ENCODE data around the gene TSPAN18. TPM values are rescaled to one million over a fixed set of nuclear protein-coding genes. Genes with fewer than 3 reads are reported as not detected.

Gene TSPAN18
- total and polyA plus RNA-seq, 2 donors, result 32.2 to 36.9 TPM

GRCh38 chr11:44848963-44849350, 122.2 kb downstream of the TSPAN18 start:
- H3K4me3 ChIP-seq (ENCODE audit: low read depth, low read length), result no peak overlapping the region
- 89% methylated on average over 4 of the region's 4 CpGs for WGBS
- no peak overlapping the region for H3K27ac ChIP-seq (ENCODE audit: low read depth)
- no peaks in the 10 kb centered on the region for H3K36me3 ChIP-seq (ENCODE audit: insufficient read depth)
- no peak for DNase-seq (ENCODE audit: extremely low spot score)
- H3K4me1 ChIP-seq (ENCODE audit: insufficient read depth), result no peaks in the 10 kb centered on the region

DNA sequence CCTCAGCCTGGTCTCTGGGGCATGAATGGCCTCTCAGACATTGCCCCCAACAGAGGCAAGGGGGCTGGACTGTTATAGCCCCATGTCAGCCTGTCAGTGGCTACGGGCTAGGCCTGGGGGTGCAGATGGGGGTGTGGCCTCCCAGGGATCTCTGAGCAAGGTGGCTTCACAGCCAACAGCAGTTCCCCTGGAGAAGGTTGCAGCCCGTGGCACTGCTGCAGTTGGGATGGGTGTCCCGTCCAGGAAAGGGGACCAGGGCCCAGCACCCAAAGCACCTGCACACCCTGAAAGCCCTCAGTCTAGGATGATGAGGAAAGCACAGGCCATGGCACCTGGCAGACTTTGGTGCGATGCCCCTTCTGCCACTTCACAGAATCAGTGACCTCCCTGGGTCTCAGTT, 122.7 kb downstream of the TSPAN18 start:
- Histone ChIP-seq H3K4me3 (ENCODE audit: low read depth, low read length) (no peak overlapping the region), H3K4me1 (ENCODE audit: insufficient read depth) (no peaks in the 10 kb centered on the region), H3K27ac (ENCODE audit: low read depth) (no peak overlapping the region), H3K36me3 (ENCODE audit: insufficient read depth) (no peaks in the 10 kb centered on the region)
- DNase-seq (ENCODE audit: extremely low spot score), result no peak
- WGBS, result 80% methylated on average over 4 of the region's 4 CpGs

DNA sequence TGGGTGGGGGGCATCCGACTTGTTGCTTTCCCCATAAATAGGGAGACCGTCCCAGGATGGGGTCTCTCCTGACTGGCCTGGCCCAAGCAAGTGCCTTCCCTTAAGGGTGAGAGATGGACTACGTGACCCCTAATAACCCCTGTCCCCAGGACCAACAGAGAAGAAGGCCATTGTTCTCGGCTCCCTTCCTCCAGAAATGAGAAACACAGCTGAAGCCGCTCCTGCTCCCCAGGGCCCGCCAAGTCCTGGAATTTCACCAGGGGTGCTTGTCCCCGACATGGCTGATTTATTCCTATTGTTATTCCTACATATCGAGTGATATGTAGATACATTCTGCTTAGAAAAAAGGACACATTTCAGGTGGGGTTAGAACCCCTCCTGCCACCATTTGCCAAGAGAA, 123.2 kb downstream of the TSPAN18 start:
- H3K4me3 ChIP-seq (ENCODE audit: low read depth, low read length), result no peak overlapping the region
- H3K36me3 ChIP-seq (ENCODE audit: insufficient read depth), result no peaks in the 10 kb centered on the region
- no peak overlapping the region for H3K27ac ChIP-seq (ENCODE audit: low read depth)
- DNase-seq (ENCODE audit: extremely low spot score), result no peak
- 82% methylated on average over 8 of the region's 8 CpGs for WGBS
- no peaks in the 10 kb centered on the region for H3K4me1 ChIP-seq (ENCODE audit: insufficient read depth)

GRCh38 chr11:44851496-44851895, 124.7 kb downstream of the TSPAN18 start:
- no peaks in the 10 kb centered on the region for H3K36me3 ChIP-seq (ENCODE audit: insufficient read depth)
- H3K4me3 ChIP-seq (ENCODE audit: low read depth, low read length), result no peak overlapping the region
- 89% methylated on average over 5 of the region's 5 CpGs for WGBS
- no peak overlapping the region for H3K27ac ChIP-seq (ENCODE audit: low read depth)
- DNase-seq (ENCODE audit: extremely low spot score), result no peak
- H3K4me1 ChIP-seq (ENCODE audit: insufficient read depth), result no peaks in the 10 kb centered on the region

GRCh38 chr11:44852159-44852747, 125.5 kb downstream of the TSPAN18 start:
- no peak overlapping the region for H3K4me3 ChIP-seq (ENCODE audit: low read depth, low read length)
- WGBS, result 66% methylated on average over 2 of the region's 2 CpGs
- H3K27ac ChIP-seq (ENCODE audit: low read depth), result no peak overlapping the region
- DNase-seq (ENCODE audit: extremely low spot score), result no peak
- no peaks in the 10 kb centered on the region for H3K36me3 ChIP-seq (ENCODE audit: insufficient read depth)
- no peaks in the 10 kb centered on the region for H3K4me1 ChIP-seq (ENCODE audit: insufficient read depth)

- DNase-seq (ENCODE audit: extremely low spot score), result no peak
- no peaks in the 10 kb centered on the region for H3K36me3 ChIP-seq (ENCODE audit: insufficient read depth)
- H3K27ac ChIP-seq (ENCODE audit: low read depth), result no peak overlapping the region
- H3K4me3 ChIP-seq (ENCODE audit: low read depth, low read length), result no peak overlapping the region
- 78% methylated on average over 5 of the region's 5 CpGs for WGBS
- H3K4me1 ChIP-seq (ENCODE audit: insufficient read depth), result no peaks in the 10 kb centered on the region
Observed at GRCh38 chr11:44852952-44853351, 126.2 kb downstream of the TSPAN18 start.

DNA sequence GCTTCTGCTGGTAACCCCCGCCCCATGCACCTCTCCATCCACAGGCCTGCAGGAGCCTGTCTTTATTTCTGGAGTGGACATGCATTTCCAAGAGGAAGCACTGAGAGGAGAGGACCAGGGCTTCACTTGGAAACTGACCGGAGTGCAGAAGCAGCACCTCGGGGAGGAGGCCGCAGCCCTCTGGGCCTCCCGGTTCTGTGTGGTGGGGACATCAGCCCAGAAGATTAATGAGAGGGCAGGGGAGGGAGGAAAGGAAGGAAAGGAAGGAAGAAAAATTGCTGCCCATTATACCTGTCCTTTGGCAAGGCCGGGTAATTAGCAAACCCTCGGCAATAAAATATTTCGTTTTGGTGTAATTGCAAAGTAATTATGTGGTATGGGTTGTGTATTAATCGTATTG, 126.9 kb downstream of the TSPAN18 start:
- Histone ChIP-seq H3K4me1 (ENCODE audit: insufficient read depth) (no peaks in the 10 kb centered on the region), H3K4me3 (ENCODE audit: low read depth, low read length) (no peak overlapping the region), H3K27ac (ENCODE audit: low read depth) (no peak overlapping the region), H3K36me3 (ENCODE audit: insufficient read depth) (no peaks in the 10 kb centered on the region)
- no peak for DNase-seq (ENCODE audit: extremely low spot score)
- WGBS, result 73% methylated on average over 9 of the region's 9 CpGs

DNA sequence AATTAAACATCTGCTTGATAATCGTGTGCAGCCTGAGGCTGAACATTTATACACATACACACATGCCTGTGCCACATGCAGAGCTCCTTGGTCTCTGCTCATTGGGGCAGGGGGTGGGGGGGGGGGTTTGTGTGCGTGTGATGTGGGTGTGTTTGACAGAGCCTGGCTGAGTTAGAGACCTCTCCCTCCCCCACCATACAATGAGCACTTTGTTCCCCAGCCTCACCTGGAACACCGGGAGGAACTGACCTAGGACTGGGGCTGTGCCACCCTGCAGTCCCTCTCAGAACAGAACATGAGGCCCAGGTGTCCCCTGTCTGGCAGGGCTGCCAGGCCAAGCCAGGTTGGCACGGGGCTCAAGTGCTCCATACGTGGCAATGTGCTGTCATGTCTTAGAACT, 127.3 kb downstream of the TSPAN18 start:
- H3K4me3 ChIP-seq (ENCODE audit: low read depth, low read length), result no peak overlapping the region
- DNase-seq (ENCODE audit: extremely low spot score), result no peak
- no peaks in the 10 kb centered on the region for H3K4me1 ChIP-seq (ENCODE audit: insufficient read depth)
- H3K36me3 ChIP-seq (ENCODE audit: insufficient read depth), result no peaks in the 10 kb centered on the region
- WGBS, result 62% methylated on average over 5 of the region's 5 CpGs
- H3K27ac ChIP-seq (ENCODE audit: low read depth), result no peak overlapping the region

DNA sequence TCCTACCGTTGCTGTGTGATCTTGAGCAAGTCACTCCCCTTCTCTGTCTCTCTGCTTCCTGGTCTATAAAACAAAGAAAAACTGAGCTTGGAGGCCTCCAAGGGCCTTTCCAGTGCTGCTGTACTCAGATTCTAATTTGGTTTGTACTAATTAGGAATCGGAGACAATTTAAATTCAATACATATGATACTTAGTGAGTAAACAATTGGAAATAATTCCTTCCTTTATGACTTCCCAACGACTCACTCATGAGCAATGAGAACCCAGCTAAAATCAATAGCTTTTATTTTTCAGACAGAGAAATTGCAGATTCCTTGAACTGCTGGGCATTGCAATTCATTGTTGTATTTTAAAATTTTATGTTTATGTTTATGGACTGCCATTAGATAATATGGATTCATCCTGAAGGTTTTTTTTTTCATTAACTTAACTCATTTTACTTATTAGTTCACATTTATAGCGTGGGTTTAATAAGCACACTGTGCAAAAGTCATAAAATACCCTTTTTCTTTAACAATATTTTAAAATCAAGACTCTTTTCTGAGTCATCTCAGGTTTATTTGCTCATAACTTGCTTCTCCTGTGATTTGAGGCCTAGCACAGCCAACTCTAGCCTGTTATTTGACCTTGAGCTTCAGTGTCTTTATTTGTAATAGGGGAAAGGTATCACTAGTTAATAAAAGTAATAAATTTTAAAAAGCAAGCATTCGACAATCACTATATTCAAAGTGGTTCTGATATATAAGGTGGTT, 128.2 kb downstream of the TSPAN18 start:
- Histone ChIP-seq H3K4me1 (ENCODE audit: insufficient read depth) (no peaks in the 10 kb centered on the region), H3K27ac (ENCODE audit: low read depth) (no peak overlapping the region), H3K36me3 (ENCODE audit: insufficient read depth) (no peaks in the 10 kb centered on the region), H3K4me3 (ENCODE audit: low read depth, low read length) (no peak overlapping the region)
- no peak for DNase-seq (ENCODE audit: extremely low spot score)
- 76% methylated on average over 5 of the region's 5 CpGs for WGBS

DNA sequence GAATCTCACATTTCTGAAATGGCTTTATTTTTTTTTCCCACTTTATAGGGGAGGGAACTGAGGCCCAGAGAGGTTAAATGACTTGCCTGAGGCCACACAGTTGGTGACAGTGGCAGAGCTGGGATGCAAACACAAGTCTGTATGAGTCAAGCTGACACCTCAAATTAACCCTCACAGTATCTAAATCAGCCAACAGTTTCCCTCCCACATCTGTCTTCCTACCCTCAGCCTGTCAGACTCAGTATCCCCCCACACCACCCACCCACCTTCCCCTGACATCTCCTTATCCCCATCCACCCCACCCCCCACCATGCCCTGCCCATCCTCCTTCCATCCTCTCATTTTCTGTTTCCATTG, 128.7 kb downstream of the TSPAN18 start:
- DNase-seq (ENCODE audit: extremely low spot score), result no peak
- H3K4me3 ChIP-seq (ENCODE audit: low read depth, low read length), result no peak overlapping the region
- H3K27ac ChIP-seq (ENCODE audit: low read depth), result no peak overlapping the region
- no peaks in the 10 kb centered on the region for H3K36me3 ChIP-seq (ENCODE audit: insufficient read depth)
- no peaks in the 10 kb centered on the region for H3K4me1 ChIP-seq (ENCODE audit: insufficient read depth)

DNA sequence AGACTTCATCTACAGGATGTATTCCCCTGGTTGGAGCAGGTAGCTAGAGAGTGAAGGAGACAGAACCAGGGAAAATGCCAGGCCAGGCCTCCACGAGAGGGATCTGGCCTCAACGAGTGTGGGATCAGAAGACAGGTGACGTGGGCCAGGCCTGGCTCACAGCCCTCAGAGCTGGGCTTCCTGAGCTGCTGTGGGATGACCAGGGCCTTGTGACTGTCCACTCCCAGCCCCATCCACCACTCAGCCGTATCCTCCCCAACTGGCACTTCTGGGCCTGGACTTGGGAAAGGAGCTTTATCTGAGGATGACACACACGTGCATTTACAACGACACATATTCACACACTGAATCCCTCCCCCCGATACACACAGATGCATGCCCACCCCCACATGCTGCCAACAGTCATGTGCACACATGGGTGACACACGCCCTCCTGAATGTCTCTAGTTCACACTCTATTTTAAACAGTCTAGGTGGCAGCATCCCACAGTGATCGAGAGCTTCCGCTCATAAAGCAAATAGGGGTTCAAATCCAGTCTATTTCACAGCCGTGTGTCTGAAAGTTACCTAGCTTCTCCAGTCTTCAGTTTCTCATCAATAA, 130.8 kb downstream of the TSPAN18 start:
- Histone ChIP-seq H3K4me1 (ENCODE audit: insufficient read depth) (no peaks in the 10 kb centered on the region), H3K27ac (ENCODE audit: low read depth) (no peak overlapping the region), H3K4me3 (ENCODE audit: low read depth, low read length) (no peak overlapping the region), H3K36me3 (ENCODE audit: insufficient read depth) (no peaks in the 10 kb centered on the region)
- WGBS, result 68% methylated on average over 11 of the region's 11 CpGs
- no peak for DNase-seq (ENCODE audit: extremely low spot score)

DNA sequence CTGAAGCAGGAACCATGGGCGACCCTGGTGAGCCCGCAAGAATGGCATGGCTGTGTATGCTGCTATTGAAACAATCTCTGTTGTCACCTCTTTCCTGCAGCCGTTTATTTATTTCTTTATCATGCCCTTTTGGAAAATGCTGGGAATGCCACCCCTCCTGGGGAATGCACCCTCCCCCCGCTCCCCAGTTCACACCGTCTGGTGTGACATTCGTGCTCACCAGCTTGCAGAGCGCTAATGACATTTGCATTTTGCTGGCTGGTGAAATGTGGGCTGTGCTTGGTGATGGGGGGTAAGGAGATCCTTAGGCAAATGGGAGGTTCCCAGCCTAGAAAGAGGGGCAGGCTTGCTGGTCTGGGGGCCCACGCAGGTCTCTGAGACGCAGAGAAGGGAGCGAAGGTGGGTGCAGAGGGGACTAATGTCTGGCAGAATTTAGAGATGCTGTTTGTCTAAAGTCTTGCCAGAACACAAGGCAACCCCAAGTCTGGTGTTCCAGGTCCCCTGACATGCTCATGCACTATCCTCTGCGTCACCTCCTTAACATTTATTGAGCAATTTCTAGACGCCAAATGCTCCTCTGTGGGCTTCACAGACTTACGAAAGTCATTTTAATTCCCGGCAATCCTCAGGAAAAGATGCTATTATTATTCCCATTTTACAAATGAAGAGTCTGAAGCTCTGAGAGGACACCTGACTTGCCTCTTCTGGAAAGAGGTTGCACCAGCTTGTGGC, 132.2 kb downstream of the TSPAN18 start:
- DNase-seq (ENCODE audit: extremely low spot score), result no peak
- H3K4me3 ChIP-seq (ENCODE audit: low read depth, low read length), result no peak overlapping the region
- no peak overlapping the region for H3K27ac ChIP-seq (ENCODE audit: low read depth)
- no peaks in the 10 kb centered on the region for H3K4me1 ChIP-seq (ENCODE audit: insufficient read depth)
- WGBS, result 85% methylated on average over 14 of the region's 14 CpGs
- no peaks in the 10 kb centered on the region for H3K36me3 ChIP-seq (ENCODE audit: insufficient read depth)

- no peak for DNase-seq (ENCODE audit: extremely low spot score)
- Histone ChIP-seq H3K4me3 (ENCODE audit: low read depth, low read length) (no peak overlapping the region), H3K36me3 (ENCODE audit: insufficient read depth) (no peaks in the 10 kb centered on the region), H3K4me1 (ENCODE audit: insufficient read depth) (no peaks in the 10 kb centered on the region), H3K27ac (ENCODE audit: low read depth) (no peak overlapping the region)
- 93% methylated on average over 5 of the region's 5 CpGs for WGBS
Observed at GRCh38 chr11:44859528-44859925, 132.8 kb downstream of the TSPAN18 start.

DNA sequence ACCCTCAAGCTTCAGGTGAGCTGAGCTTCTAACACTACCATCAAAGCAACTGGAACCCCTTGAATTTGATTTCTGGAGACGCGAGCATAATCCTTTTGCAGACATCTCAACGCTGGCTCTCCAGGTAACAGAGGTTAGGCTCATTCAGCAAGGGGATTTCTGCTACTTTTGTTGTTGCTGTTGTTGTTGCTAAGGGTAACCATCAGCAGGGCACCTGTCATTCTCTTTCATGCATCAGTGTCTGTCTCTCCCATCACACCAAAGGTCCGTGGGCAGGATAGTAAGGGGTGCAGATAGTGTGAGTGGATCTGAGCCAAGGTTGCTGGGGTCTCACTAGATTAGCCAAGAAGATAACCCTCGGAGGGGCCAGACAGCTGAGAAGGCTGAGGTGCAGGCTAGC, 133.6 kb downstream of the TSPAN18 start:
- H3K36me3 ChIP-seq (ENCODE audit: insufficient read depth), result no peaks in the 10 kb centered on the region
- H3K27ac ChIP-seq (ENCODE audit: low read depth), result no peak overlapping the region
- no peaks in the 10 kb centered on the region for H3K4me1 ChIP-seq (ENCODE audit: insufficient read depth)
- WGBS, result 89% methylated on average over 5 of the region's 5 CpGs
- no peak overlapping the region for H3K4me3 ChIP-seq (ENCODE audit: low read depth, low read length)
- no peak for DNase-seq (ENCODE audit: extremely low spot score)
